ENCODE results near the gene FER. TPM values are rescaled to one million over a fixed set of nuclear protein-coding genes. Genes with fewer than 3 reads are reported as not detected.
A peak's percentile ranks its signal among the peaks of the same experiment; 100 is the strongest.

Gene FER
- total RNA-seq, 1 donor: 36.6 TPM

DNA sequence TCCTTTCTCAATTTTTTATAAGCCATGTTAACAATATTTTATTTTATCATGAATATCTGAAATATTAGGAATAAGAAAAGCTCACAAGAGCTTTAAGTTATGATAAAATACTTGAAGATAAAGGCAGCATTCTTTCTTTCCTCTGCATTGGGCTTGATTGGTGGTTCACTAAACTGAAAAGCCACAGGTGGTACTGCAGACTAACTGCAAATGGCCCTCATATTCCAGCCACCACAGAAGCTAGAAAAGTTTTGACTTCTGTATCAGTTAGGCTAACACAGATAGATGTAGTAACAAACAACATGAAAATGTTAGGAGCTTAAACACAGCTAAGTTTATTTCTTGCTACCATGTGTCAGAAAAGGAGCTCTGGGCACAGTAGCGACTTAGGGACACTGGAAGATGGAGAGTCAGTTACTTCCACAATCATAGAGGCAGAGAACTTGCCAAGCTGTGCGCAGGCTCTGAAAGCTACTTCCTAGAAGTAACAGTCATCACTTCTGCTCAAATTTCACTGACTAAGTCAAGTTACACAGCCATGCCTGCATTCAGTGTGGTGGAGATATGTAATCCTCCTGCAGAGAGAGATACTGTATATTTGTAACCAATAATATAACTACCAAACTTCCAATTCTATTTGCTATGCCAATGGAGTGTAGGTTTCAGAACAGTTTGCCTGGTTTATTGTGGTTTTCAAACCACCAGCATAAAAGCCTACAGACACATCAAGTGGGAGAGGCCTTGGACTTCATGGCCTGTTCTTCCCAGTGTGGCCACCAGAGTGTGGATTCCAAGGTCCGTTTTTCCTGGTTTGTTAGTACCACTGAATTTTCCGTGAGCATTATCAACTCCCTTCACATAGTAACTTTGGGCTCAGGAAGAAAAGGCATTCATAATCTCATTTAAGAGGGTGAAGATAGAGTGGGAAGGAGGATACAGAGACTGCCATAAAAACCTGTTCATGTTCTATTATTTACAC is 393.8 kb downstream of the FER start:
- TF ChIP-seq, protein P1, sequence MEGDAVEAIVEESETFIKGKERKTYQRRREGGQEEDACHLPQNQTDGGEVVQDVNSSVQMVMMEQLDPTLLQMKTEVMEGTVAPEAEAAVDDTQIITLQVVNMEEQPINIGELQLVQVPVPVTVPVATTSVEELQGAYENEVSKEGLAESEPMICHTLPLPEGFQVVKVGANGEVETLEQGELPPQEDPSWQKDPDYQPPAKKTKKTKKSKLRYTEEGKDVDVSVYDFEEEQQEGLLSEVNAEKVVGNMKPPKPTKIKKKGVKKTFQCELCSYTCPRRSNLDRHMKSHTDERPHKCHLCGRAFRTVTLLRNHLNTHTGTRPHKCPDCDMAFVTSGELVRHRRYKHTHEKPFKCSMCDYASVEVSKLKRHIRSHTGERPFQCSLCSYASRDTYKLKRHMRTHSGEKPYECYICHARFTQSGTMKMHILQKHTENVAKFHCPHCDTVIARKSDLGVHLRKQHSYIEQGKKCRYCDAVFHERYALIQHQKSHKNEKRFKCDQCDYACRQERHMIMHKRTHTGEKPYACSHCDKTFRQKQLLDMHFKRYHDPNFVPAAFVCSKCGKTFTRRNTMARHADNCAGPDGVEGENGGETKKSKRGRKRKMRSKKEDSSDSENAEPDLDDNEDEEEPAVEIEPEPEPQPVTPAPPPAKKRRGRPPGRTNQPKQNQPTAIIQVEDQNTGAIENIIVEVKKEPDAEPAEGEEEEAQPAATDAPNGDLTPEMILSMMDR (IDR thresholded peaks at IDR 0.05; ENCODE audit: extremely low read depth, low read depth, low read length): peak; percentile 19
- no peaks in the 10 kb centered on the region for H3K4me1 ChIP-seq (ENCODE audit: insufficient read depth, low read length)
- H3K4me3 ChIP-seq (ENCODE audit: insufficient read depth, low read length): no peak overlapping the region
- no peak overlapping the region for H3K27ac ChIP-seq (ENCODE audit: low read depth, low read length)
- no peaks in the 10 kb centered on the region for H3K36me3 ChIP-seq (ENCODE audit: insufficient read depth, low read length)
- no peaks in the 10 kb centered on the region for H3K27me3 ChIP-seq (ENCODE audit: insufficient read depth, low read length)
- no peak overlapping the region for H2AFZ ChIP-seq (ENCODE audit: low read length)
- no peaks in the 10 kb centered on the region for H4K20me1 ChIP-seq (ENCODE audit: insufficient read depth, low read length)
- DNase-seq (ENCODE audit: insufficient read length, low spot score, missing footprints): no peak
- no peaks in the 10 kb centered on the region for H3K9me3 ChIP-seq (ENCODE audit: low read depth, low read length)
- H3K79me2 ChIP-seq (ENCODE audit: insufficient read depth, low read length): no peaks in the 10 kb centered on the region
- no peak overlapping the region for H3K4me2 ChIP-seq (ENCODE audit: insufficient read depth, low read length)

DNA sequence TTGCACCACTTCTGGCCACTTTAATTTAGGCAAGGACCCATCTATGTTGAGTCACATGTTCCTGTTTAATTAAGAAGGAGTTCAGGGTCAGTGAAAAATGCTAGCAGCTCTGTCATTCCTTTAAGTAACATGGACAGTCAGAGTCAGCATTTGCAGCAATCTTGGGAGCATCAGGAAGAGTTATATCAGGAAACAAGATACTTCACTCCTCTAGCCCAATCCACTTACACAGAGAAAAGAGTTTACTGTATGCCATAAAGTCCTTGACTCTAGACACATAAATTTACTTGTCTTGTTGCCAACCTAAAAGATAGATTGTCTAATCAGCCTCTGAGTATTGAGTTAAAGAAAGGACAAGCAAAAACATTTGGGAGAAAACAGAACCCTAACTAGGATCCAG is 395.3 kb downstream of the FER start:
- Histone ChIP-seq H3K9me3 (ENCODE audit: low read depth, low read length) (no peaks in the 10 kb centered on the region), H3K4me1 (ENCODE audit: insufficient read depth, low read length) (no peaks in the 10 kb centered on the region), H3K4me2 (ENCODE audit: insufficient read depth, low read length) (no peak overlapping the region), H3K27ac (ENCODE audit: low read depth, low read length) (no peak overlapping the region), H2AFZ (ENCODE audit: low read length) (no peak overlapping the region), H4K20me1 (ENCODE audit: insufficient read depth, low read length) (no peaks in the 10 kb centered on the region), H3K79me2 (ENCODE audit: insufficient read depth, low read length) (no peaks in the 10 kb centered on the region), H3K4me3 (ENCODE audit: insufficient read depth, low read length) (no peak overlapping the region), H3K36me3 (ENCODE audit: insufficient read depth, low read length) (no peaks in the 10 kb centered on the region), H3K27me3 (ENCODE audit: insufficient read depth, low read length) (no peaks in the 10 kb centered on the region)
- TF ChIP-seq, protein P1 (IDR thresholded peaks at IDR 0.05; ENCODE audit: extremely low read depth, low read depth, low read length): no peak
- DNase-seq (ENCODE audit: insufficient read length, low spot score, missing footprints): no peak

DNA sequence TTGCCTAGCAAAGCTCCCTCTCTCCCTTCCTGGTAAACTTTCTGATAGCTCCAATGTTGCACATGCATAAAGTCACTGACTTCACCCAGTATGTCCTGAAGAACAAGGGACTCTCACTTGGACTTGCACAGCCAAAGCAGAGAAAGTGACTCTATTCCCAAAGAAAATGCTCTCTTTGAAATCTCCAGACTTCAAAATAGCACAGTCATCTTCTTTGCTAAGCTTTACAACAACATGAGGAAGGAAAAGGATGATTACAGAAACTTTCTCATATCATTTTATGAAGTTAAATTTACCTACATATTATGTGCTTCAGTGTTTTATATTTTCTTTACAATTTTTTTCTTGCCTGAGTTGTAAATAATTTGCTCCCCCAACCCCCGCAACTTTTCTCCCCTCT is 397.4 kb downstream of the FER start:
- TF ChIP-seq, protein P1 (IDR thresholded peaks at IDR 0.05; ENCODE audit: extremely low read depth, low read depth, low read length): no peak
- Histone ChIP-seq H3K36me3 (ENCODE audit: insufficient read depth, low read length) (no peaks in the 10 kb centered on the region), H2AFZ (ENCODE audit: low read length) (no peak overlapping the region), H3K27me3 (ENCODE audit: insufficient read depth, low read length) (no peaks in the 10 kb centered on the region), H3K4me3 (ENCODE audit: insufficient read depth, low read length) (no peak overlapping the region), H3K4me2 (ENCODE audit: insufficient read depth, low read length) (no peak overlapping the region), H4K20me1 (ENCODE audit: insufficient read depth, low read length) (no peaks in the 10 kb centered on the region), H3K79me2 (ENCODE audit: insufficient read depth, low read length) (no peaks in the 10 kb centered on the region), H3K9me3 (ENCODE audit: low read depth, low read length) (no peaks in the 10 kb centered on the region), H3K27ac (ENCODE audit: low read depth, low read length) (no peak overlapping the region), H3K4me1 (ENCODE audit: insufficient read depth, low read length) (no peaks in the 10 kb centered on the region)
- no peak for DNase-seq (ENCODE audit: insufficient read length, low spot score, missing footprints)

DNA sequence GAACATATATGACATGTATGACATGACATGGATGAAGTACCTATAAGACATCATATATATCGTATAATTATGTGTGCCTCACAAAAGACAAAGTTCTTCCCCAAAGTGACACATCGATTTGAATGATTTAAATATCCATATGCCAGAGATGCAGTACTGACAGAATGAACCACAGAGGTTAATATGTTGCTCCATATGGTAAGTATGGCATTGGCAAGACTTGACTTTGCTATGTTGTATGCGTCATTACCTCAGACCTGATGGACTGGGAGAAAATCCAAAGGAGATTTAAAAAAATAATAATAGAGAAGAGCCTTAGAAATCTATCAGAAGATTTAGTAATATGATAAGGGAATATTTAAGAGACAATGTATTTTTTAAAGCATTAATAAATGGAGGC is 398.9 kb downstream of the FER start:
- no peak overlapping the region for H2AFZ ChIP-seq (ENCODE audit: low read length)
- no peaks in the 10 kb centered on the region for H3K36me3 ChIP-seq (ENCODE audit: insufficient read depth, low read length)
- H3K79me2 ChIP-seq (ENCODE audit: insufficient read depth, low read length): no peaks in the 10 kb centered on the region
- DNase-seq (ENCODE audit: insufficient read length, low spot score, missing footprints): no peak
- H4K20me1 ChIP-seq (ENCODE audit: insufficient read depth, low read length): no peaks in the 10 kb centered on the region
- no peaks in the 10 kb centered on the region for H3K9me3 ChIP-seq (ENCODE audit: low read depth, low read length)
- H3K4me1 ChIP-seq (ENCODE audit: insufficient read depth, low read length): no peaks in the 10 kb centered on the region
- TF ChIP-seq, protein P1 (IDR thresholded peaks at IDR 0.05; ENCODE audit: extremely low read depth, low read depth, low read length): no peak
- H3K4me3 ChIP-seq (ENCODE audit: insufficient read depth, low read length): no peak overlapping the region
- no peak overlapping the region for H3K4me2 ChIP-seq (ENCODE audit: insufficient read depth, low read length)
- H3K27ac ChIP-seq (ENCODE audit: low read depth, low read length): no peak overlapping the region
- no peaks in the 10 kb centered on the region for H3K27me3 ChIP-seq (ENCODE audit: insufficient read depth, low read length)
